K562 treated with DMSO at 1 percent for 4 hours (cell line): ENCODE data around the gene SULT4A1. TPM values are rescaled to one million over a fixed set of nuclear protein-coding genes. Genes with fewer than 3 reads are reported as not detected.

ENCODE experiments used
- total RNA-seq: library from RNA; unstranded; fragments of 300-600 nt; gene quantifications from 2 replicates; pipeline ENCODE4 v1.2.3, GENCODE V29; 2022; ENCODE audit not compliant: insufficient read depth

SULT4A1 gene, protein sequence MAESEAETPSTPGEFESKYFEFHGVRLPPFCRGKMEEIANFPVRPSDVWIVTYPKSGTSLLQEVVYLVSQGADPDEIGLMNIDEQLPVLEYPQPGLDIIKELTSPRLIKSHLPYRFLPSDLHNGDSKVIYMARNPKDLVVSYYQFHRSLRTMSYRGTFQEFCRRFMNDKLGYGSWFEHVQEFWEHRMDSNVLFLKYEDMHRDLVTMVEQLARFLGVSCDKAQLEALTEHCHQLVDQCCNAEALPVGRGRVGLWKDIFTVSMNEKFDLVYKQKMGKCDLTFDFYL
- total RNA-seq, result not detected in 2 replicates

GRCh38 chr22:43862074-43862881, at the start of gene SULT4A1:
SULT4A1 (minus strand) TSS chr22:43862513; CDS start chr22:43862382, 131 bp downstream.

DNA sequence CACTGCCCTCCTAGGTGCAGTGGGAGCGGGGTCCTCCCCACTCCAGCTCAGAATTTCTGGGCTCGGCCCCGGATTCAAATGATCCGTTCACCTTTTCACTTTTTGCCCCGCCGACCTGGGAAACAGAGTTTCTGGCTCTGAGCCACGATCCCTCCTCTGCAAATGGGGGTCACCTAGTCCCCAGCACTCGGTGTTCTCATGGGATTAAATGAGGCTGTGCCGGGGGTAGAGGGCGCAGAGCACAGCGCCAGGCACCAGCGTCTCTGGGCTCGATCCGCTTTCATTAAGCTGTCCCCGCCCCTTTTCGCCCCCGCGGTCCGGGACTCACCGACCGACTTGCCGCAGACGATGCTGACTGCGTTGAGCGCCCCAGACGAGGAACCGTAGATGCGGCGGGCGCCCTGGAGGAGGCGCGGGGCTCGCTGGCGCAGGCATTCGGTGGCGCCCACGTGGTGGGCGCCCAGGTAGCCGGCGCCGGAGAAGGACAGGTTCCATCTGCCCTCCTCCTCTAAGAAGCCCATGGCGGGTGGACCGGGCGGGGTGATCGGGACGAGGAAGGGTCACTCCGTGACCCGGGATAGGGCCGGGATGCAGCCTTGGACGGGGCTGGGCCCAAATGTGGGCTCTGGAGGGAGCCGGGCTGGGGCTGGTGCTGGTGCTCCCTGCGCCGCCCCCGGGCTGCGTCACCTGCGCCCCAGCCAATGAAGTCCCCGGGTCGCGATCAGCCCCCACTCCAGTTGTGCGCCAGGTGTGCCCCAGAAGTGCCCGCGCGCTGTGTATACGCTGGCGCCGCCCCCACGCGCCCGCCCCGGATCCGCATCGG, 29.3 kb upstream of the SULT4A1 start, which contains the start of gene PNPLA5:
PNPLA5 (minus strand) TSS at position 654 of the 823 bp plus-strand sequence; CDS start at position 521, 133 bp downstream.

GRCh38 chr22:43812149-43812842, 50.0 kb downstream of the SULT4A1 start, which contains the start of gene EFCAB6:
EFCAB6 (minus strand) TSS chr22:43812305; CDS start chr22:43782318, 29,987 bp downstream.

Other genes with a start within 250 kb of the SULT4A1 start
- not detected in 2 replicates for gene EFCAB6, start 50.2 kb downstream of the SULT4A1 start, total RNA-seq
- gene PNPLA5, start 29.5 kb upstream of the SULT4A1 start, total RNA-seq, result not detected in 2 replicates
- not detected in 2 replicates for gene PNPLA3, start 61.3 kb upstream of the SULT4A1 start, total RNA-seq
- 27.0 and 36.5 TPM in 2 replicates for gene SAMM50, start 92.9 kb upstream of the SULT4A1 start, total RNA-seq
- gene PARVB, start 161.8 kb upstream of the SULT4A1 start, total RNA-seq, result 28.7 and 32.8 TPM in 2 replicates